ENCODE results near the gene MAP4K5.
"Not testable (repeated sequence)": the region's sequence is repeated elsewhere in the genome, so short reads cannot be mapped to it uniquely, and the experiment has no call there.

The MAP4K5 gene

DNA sequence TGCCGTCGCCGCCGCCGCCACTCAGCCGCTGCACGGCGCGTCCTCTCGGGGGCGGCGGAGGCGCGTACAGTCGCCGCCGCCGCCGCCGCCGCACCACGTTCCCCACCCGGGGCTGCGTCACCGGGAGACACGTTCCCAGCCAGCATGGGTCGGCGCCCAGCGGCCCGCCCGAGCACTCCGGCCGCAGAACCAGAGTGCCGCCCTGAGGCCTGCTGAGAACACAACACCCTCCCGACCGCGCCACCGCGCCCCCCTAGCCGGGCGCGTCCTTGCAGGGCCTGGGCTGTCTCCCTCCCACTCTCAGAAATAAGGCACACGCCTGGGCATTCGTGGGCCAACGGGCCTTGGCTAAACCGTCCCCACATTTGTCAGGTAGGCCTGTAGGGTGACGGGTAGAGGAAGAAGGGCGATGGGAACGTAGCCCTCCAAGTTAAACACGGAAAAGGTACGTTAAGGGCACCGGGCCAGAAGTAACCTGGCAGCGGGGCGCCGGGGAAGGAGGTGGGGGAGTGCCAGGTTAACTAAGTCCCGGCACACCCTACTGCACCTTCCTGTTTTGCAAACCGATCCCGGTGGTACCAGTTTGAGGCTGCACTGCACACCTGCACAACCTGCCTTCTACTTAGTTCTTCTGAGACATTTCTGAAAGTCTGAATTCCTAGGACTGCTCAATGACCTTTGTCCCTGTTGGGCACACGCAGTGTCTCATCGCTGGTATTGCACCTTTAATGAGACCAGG, at the start of gene MAP4K5:
MAP4K5 (minus strand) TSS at position 68 of the 739 bp plus-strand sequence. CDS start 520 bp downstream, outside the sequence.
- peak; percentile 79 for DNase-seq

DNA sequence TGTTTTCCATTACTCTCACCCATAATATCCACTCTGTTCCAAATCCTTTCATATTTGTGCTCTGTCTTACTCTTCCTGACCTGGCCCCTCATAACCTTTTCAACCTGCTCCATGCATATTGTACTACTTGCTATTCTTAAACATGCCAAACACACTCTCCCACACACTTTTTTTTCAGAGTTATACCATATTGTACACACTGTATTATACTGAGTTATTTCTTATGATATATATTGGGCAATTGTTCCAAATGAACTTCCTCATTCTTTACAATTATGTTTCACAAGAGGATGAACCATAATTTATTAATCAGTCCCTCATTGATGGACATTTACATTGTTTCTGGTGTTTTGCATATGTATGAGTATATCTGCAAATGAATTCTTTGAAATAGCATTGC, 46.1 kb upstream of the MAP4K5 start:
- DNase-seq, result peak; percentile 49

DNA sequence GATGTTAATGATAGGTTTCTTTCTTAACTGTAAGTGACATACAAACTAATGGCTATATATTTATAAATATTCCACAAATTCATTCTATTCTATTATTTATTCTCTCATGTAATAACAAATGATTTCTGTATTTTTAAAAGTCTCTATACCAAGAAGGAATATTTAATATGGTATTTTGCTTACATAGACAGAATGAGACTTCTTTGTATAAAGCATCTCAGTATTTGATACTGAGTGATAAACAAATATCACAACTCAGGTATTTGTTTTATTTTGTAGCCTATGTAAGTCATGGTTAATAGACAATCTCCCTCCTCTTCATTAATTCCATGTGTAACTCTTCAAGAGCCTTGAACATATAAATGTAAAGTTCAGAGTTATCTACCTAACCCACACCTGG, 45.6 kb upstream of the MAP4K5 start:
- DNase-seq, result no peak

GRCh38 chr14:50575769-50576168, 43.4 kb upstream of the MAP4K5 start:
- DNase-seq, result no peak

GRCh38 chr14:50573862-50574261, 41.5 kb upstream of the MAP4K5 start:
- DNase-seq, result no peak

DNA sequence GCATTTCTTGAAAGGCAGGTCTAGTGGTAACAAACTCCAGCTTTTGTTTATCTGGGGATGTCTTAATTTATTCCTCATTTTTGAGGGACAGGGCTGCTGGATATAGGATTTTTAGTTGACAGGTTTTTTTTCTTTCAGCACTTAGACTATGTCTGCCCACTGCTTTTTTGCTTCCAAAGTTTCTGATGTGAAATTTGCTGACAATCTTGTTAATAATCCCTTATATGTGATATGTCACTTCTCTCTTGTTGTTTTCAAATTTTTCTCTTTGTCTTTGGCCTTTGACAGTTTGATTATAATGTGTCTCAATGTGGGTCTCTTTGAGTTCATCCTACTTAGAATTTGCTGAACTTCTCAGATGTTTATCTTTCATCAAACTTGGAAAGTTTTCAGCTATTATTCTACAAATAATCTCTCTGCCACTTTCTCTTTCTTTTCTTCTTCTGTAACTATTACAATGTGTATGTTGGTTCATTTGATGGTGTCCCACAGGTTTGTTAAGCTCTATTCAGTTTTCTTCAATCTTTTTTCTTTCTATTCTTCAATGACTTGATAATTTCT, 37.4 kb upstream of the MAP4K5 start:
- DNase-seq, result no peak

GRCh38 chr14:50562841-50563240, 30.5 kb upstream of the MAP4K5 start:
- no peak for DNase-seq

- DNase-seq, result peak; percentile 74
These were observed 28.5 kb upstream of the MAP4K5 start for GRCh38 chr14:50560931-50561285.

DNA sequence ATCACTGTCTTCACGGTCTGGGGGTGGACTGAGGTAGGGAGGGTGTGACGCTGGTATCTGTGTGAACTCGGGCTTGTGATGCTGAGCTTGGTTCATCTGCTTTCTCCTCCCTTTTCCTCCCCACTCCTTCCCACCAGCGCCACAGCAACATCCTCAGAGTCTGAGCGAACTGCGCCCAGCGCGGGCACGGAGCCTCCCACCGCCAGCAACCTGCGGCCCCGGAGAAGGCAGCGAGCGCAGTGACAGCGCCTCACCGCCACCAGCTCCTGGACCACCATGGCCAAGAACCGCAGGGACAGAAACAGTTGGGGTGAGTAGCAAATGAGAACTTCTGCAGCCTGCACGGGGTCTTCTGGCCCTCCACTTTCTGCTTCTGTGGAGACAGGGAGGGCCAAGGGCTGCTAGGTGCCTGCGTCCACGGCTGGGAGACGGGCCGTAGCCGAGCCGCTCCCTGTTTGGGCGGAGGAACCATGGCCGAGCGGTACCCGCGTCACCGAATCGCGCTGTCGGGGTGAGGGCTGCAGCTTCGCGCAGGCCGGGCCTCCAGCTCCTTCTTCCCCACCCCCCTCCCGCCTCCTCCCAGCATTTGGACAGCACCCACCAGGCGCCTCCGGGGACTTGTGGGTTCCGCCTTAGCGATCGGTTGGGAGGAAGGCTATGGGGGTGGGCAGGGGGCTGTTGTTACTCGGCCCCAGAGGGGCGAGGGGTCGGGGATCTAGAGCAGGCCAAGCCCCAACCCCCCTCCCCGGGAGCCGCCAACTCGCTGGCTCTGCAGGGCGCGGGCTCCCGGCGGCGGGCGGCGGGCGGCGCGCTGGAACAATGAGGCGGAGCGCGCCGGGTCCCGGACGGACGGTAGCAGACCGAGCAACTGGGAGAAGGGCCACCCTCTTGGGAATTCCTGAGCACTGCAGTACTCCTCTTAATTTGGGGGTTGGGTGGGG, 27.9 kb upstream of the MAP4K5 start, which contains the start of gene ATL1:
ATL1 (plus strand) TSS at position 156 of the 941 bp plus-strand sequence; CDS start at position 277, 121 bp downstream.
- DNase-seq, result peak; percentile 18

DNA sequence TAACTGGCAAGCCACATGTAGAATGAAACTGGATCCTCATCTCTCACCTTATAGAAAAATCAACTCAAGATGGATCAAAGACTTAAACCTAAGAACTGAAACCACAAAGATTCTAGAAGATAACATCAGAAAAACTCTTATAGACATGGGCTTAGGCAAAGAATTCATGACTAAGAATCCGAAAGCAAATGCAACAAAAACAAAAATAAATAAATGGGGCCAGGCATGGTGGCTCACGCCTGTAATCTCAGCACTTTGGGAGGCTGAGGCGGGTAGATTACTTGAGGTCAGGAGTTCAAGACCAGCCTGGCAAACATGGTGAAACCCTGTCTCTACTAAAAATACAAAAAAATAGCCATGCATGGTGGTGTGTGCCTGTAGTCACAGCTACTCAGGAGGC, 20.4 kb upstream of the MAP4K5 start:
- DNase-seq, result not testable (repeated sequence)

- no peak for DNase-seq
These were observed 19.5 kb upstream of the MAP4K5 start for GRCh38 chr14:50551877-50552276.

DNA sequence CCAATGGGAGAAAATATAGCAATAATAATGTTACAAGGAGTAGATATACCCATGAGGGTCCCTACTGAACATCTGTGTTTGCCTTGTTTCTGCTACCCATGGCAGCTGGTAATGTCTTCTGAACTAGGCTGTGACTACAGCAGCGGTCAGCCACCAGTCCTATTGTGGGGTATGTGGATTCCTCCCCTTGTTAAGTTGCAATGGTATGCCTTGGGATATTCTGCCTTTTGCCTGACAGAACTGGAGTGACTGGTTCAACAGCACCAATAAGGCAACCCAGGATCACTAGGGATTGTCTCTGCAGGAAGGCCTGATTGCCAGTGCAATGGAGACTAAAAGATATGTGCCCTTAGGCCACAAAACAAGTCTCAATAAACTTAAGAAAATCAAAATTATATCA, 17.9 kb upstream of the MAP4K5 start:
- DNase-seq, result no peak

DNA sequence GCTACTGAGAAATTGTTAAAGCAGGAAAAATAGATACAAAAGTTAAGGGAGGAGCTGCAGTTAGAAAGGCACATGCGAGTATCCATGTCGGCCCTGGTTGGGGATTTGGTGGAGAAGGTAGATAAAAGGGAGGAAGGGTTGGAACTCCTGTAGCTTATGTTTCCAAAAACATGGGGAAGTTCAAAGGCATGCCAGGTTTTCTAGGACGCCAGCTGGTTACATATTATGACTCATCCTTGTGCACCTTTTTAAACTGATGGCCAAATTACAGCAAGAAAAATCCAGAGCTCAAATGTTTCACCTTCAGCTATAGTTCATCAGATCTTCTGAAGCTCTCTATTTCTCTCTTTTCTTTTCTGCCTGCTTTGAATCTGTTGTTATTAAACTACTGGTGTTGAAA, 13.2 kb upstream of the MAP4K5 start:
- DNase-seq, result no peak

DNA sequence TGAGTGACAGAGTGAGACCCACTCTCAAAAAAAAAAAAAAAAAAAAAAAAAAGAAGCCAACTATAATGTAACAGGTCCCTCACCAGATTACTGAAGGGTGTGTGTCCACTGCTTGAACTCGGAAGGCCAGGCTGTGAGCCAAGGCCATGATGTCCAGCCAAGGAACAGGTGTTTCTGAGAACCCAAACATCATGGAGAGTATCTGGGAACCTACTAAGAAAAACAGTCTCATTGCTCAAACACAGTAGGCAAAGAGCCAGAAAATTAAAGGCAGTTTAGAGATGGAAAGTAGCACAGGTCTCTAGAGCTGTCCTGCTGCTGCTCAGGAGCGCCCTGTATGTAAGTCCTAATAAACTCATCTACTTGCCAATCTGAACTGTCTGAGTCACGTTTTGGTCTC, 12.5 kb upstream of the MAP4K5 start:
- no peak for DNase-seq

DNA sequence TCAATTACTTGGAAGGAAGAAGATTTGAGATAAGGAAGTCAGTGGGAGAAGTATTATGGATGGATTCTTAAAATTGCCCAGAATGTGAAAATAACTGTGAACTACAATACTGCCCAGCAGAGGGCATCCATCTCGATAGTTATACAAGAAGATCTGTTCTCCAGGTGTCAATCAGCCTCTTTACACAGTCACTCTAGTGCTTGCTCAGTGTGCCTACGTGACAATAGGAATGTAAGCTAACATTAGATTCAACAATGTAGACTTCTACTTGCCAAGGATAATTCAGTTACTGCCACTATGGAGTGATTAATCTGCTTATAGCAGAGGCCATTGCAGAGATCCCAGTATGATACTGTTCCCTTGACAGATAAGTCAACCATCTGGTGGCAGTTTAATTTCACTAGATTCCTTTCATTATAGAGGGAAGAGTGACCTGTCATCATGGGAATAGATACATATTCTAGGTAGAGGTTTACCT, 10.6 kb upstream of the MAP4K5 start:
- DNase-seq, result peak; percentile 39

GRCh38 chr14:50541159-50541567, 8.8 kb upstream of the MAP4K5 start:
- DNase-seq, result no peak

DNA sequence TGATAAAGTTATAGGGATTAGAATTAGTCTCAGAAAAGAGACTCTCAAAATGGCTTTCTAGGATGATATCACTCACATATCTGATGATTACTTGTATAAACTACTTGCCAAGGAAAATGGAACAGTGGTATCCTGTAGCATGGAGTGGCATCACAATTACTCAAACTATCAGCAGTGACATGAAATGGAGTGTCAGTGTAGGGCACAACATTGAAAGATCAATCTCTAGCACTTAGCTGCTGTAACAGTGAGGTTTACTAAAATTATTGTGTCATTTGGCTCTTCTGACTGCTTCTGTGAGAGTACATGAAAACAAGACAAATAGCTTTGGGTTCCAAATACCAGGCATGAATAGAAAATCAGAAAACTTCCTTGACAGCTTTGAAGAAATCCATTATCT, 6.7 kb upstream of the MAP4K5 start:
- DNase-seq, result no peak

- DNase-seq, result not testable (repeated sequence)
These were observed 5.7 kb upstream of the MAP4K5 start for GRCh38 chr14:50538034-50538433.

GRCh38 chr14:50534997-50535396, 2.6 kb upstream of the MAP4K5 start:
- no peak for DNase-seq

DNA sequence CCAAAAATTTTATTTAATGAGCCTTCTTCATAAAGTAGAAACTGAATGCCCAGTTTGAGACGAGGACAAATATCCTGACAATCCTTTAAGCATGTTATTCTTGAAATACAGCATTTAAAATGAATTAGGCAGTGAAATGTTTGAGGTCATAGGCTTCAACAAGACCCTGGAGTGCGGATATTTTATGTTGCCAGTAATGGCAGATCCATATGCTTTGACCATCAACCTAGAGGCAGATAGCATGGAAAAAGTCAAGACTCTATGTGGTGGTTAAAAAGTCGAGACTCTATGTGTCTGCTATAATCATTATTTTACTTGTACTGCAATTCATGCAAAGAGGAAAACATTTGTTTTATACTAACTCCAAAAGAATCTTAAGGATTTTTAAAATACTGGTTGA, 2.0 kb upstream of the MAP4K5 start:
- no peak for DNase-seq

DNA sequence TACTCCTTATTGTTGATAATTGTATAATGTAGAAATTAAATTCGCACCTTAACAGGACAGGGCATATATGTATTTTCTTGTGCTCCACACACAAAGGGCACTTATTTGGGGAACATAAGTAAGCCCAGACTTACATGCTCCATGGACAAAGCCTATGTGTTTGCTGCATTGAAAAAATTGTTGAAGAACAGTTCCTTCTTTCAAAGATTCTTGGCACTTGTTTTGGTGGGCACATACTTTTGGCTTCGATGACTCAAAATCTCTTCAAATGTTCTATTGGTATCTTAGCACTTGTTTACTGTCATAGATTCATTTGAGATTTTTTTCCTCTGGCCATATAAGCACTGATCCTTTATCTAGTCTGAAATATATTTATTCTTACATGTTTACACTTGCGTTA, 1.4 kb upstream of the MAP4K5 start:
- peak; percentile 36 for DNase-seq

DNA sequence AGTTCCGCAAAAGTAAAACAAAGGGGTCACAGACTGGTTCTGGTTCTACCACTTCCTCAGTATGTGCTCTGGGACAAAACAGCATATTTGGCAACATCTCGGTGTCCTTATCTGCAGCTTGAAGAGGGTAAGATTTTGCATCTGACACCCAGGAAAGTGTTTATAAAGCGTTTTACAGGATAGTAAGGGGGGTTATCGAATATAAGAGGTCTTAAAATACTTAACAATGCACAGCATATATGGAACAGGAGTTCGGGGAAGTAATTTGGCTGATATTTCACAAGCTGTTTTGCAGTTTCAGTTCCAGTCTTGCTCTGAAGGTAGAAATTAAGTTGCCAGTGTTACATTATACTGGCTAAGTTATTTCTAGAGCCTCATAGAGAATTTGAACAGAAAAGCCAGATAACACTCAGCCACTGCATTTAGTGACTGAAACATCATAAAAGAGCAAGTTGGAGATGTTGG, 904 bp upstream of the MAP4K5 start:
- DNase-seq, result peak; percentile 93
